HepG2 (cell line): ENCODE results near the gene TCF7L2. TPM values are rescaled to one million over a fixed set of nuclear protein-coding genes. Genes with fewer than 3 reads are reported as not detected.

Experiments
- CERS6 ChIP-seq: sonication (generic); formaldehyde crosslinking; IDR thresholded peaks from 2 replicates; pipeline ENCODE4 v1.5.0; 2020; ENCODE audit warnings: missing genetic modification reagents
- DMAP1 ChIP-seq: IDR thresholded peaks from 2 replicates; pipeline ENCODE4 v1.6.1; 2016
- EP300 ChIP-seq, 3 experiments: sonication (generic) in 1 of 3; formaldehyde crosslinking in 1 of 3; IDR thresholded peaks; 2 replicates each; pipeline versions ENCODE4 v1.5.1 to v1.6.1; 2011 to 2020; ENCODE audit warnings: low read depth in 2 of 3, low read length in 2 of 3, borderline replicate concordance in 1 of 3, improper control_type of control experiment in 1 of 3, mild to moderate bottlenecking in 1 of 3, missing genetic modification reagents in 1 of 3, moderate library complexity in 1 of 3
- FOSL2 ChIP-seq: sonication (generic); formaldehyde crosslinking; IDR thresholded peaks from 2 replicates; pipeline ENCODE4 v1.4.0; 2020; ENCODE audit warnings: missing genetic modification reagents
- GFI1 ChIP-seq: sonication (generic); formaldehyde crosslinking; IDR thresholded peaks from 2 replicates; pipeline ENCODE4 v1.5.0; 2020; ENCODE audit warnings: missing genetic modification reagents, mild to moderate bottlenecking, borderline replicate concordance
- HES4 ChIP-seq: sonication (generic); formaldehyde crosslinking; IDR thresholded peaks from 2 replicates; pipeline ENCODE4 v1.9.0; 2021; ENCODE audit warnings: mild to moderate bottlenecking, missing genetic modification reagents, borderline replicate concordance
- HMGXB4 ChIP-seq, 2 experiments: sonication (generic) in 1 of 2; formaldehyde crosslinking in 1 of 2; IDR thresholded peaks; 2 replicates each; pipeline versions ENCODE4 v1.4.0 to v1.6.1; 2018 to 2020; ENCODE audit warnings: missing genetic modification reagents in 2 of 2, borderline replicate concordance in 1 of 2, low read depth in 1 of 2, mild to moderate bottlenecking in 1 of 2, missing biosample characterization in 1 of 2
- HNRNPK ChIP-seq: fragments of 200-400 bp; formaldehyde crosslinking; IDR thresholded peaks from 2 replicates; pipeline ENCODE4 v1.6.1; 2018; ENCODE audit warnings: low read length, low read depth, moderate library complexity, mild to moderate bottlenecking; ENCODE audit not compliant: poor library complexity, severe bottlenecking
- IRF2 ChIP-seq: IDR thresholded peaks from 2 replicates; pipeline ENCODE4 v1.6.1; 2018; ENCODE audit warnings: missing genetic modification reagents, missing compliant biosample characterization
- MEF2D ChIP-seq: sonication (generic); formaldehyde crosslinking; IDR thresholded peaks from 2 replicates; pipeline ENCODE4 v1.5.1; 2020; ENCODE audit warnings: mild to moderate bottlenecking, missing genetic modification reagents
- SAP130 ChIP-seq: IDR thresholded peaks from 2 replicates; pipeline ENCODE4 v1.6.1; 2016; ENCODE audit warnings: low read depth
- SOX6 ChIP-seq, 2 experiments: fragments of 450-650 bp in 1 of 2; sonication (generic) in 1 of 2; formaldehyde crosslinking in 1 of 2; IDR thresholded peaks; 2 replicates each; pipeline versions ENCODE4 v1.4.0 to v1.6.1; 2017 to 2020; ENCODE audit warnings: antibody characterized with exemption in 1 of 2, mild to moderate bottlenecking in 1 of 2, missing genetic modification reagents in 1 of 2
- TFE3 ChIP-seq: IDR thresholded peaks from 2 replicates; pipeline ENCODE4 v1.6.1; 2016
- YEATS2 ChIP-seq: sonication (generic); formaldehyde crosslinking; IDR thresholded peaks from 2 replicates; pipeline ENCODE4 v1.4.0; 2020; ENCODE audit warnings: missing genetic modification reagents, borderline replicate concordance
- ZMAT5 ChIP-seq: sonication (generic); formaldehyde crosslinking; IDR thresholded peaks from 2 replicates; pipeline ENCODE4 v1.5.0; 2020; ENCODE audit warnings: mild to moderate bottlenecking, low read depth, missing genetic modification reagents, borderline replicate concordance
- ZNF513 ChIP-seq: sonication (generic); formaldehyde crosslinking; conservative IDR thresholded peaks from 2 replicates; pipeline ENCODE4 v1.5.0; 2020; ENCODE audit warnings: missing genetic modification reagents
- ZNF770 ChIP-seq: sonication (generic); formaldehyde crosslinking; IDR thresholded peaks from 2 replicates; pipeline ENCODE4 v1.5.0; 2020; ENCODE audit warnings: mild to moderate bottlenecking, missing genetic modification reagents
- polyA plus RNA-seq, 8 experiments: library from polyadenylated mRNA; depleted of rRNA in 3 of 8; stranded (reverse) in 7 of 8; unstranded in 1 of 8; fragments of >200 nt; fragmentation: Illumina TruSeq in 4 of 8; extraction: Trizol in 4 of 8; gene quantifications; 2 replicates each; pipeline versions ENCODE4 v1.2.1 to v1.2.3, GENCODE V29; 2011 to 2016; ENCODE audit warnings: low read depth in 4 of 8, missing spikeins in 1 of 8, mixed read lengths in 1 of 8; ENCODE audit not compliant: insufficient read depth in 1 of 8
- total RNA-seq, 5 experiments: library from RNA; depleted of rRNA; stranded (reverse); fragments of >200 nt; fragmentation: Illumina TruSeq; extraction: Trizol; gene quantifications; 2 replicates each; pipeline ENCODE4 v1.2.3, GENCODE V29; 2016; ENCODE audit warnings: low read depth in 1 of 5

The TCF7L2 gene
- total and polyA plus RNA-seq, 2 of the 13 experiments (the other 11 are each of a cell fraction or from before 2014, with no cell fraction given) = 3.9 to 13.7 TPM

- 0 out of 2 replicates have a peak, but pooled peaks have one; percentile 28 for TF ChIP-seq ZNF770 (CRISPR knock-in tag)
- TF ChIP-seq ZMAT5 = no peak
- 0 out of 2 replicates have a peak, but pooled peaks have one; percentile 49 for TF ChIP-seq GFI1 (CRISPR knock-in tag)
- TF ChIP-seq HNRNPK = peak; percentile 27
- peak; percentile 16; the same call in 1 of the 2 replicates for TF ChIP-seq FOSL2 (CRISPR knock-in tag)
- TF ChIP-seq SAP130 (CRISPR knock-in tag) = peak; percentile 57; the same call in 1 of the 2 replicates
- TF ChIP-seq SOX6 (IDR thresholded peaks at IDR 0.05) = no peak
- peak; percentile 30 for TF ChIP-seq SOX6 (CRISPR knock-in tag; IDR thresholded peaks at IDR 0.05)
- peak in 1 of 2 experiments; percentile 21; a peak in 2 of 4 replicates for TF ChIP-seq EP300 (IDR thresholded peaks at IDR 0.05; ENCODE audit: low read depth in 2 of 2, low read length in 2 of 2)
- TF ChIP-seq EP300 (CRISPR knock-in tag; IDR thresholded peaks at IDR 0.05; ENCODE audit: borderline replicate concordance) = no peak
- TF ChIP-seq ZNF513 (CRISPR knock-in tag) = no peak
- TF ChIP-seq DMAP1 (CRISPR knock-in tag) = peak; percentile 23; the same call in 1 of the 2 replicates
- TF ChIP-seq IRF2 = 0 out of 2 replicates have a peak, but pooled peaks have one; percentile 14
- peak; percentile 28; the same call in 1 of the 2 replicates for TF ChIP-seq YEATS2 (CRISPR knock-in tag)
- no peak for TF ChIP-seq CERS6
- peak; percentile 29; the same call in 1 of the 2 replicates for TF ChIP-seq MEF2D (CRISPR knock-in tag)
- TF ChIP-seq HES4 = 0 out of 2 replicates have a peak, but pooled peaks have one; percentile 11
- TF ChIP-seq TFE3 = 0 out of 2 replicates have a peak, but pooled peaks have one; percentile 19
- TF ChIP-seq HMGXB4 (CRISPR knock-in tag; IDR thresholded peaks at IDR 0.05; ENCODE audit: borderline replicate concordance in 1 of 2, low read depth in 1 of 2) = 0 out of 4 replicates have a peak, but pooled peaks of 1 of the 2 experiments have one; percentile 37
Measured at GRCh38 chr10:112951359-112952281, 1.6 kb downstream of the TCF7L2 start (continued).
